GM21390 (cell line): ENCODE measurements around the gene HUWE1.

ENCODE experiments used
- ATAC-seq: cut with Tn5 transposase; IDR thresholded peaks from one replicate; pipeline ENCODE4 v1.9.1; 2021; ENCODE audit not compliant: unreplicated experiment

The HUWE1 gene

GRCh38 chrX:53622431-53622830 is 64.1 kb downstream of the HUWE1 start:
- no peak for ATAC-seq

DNA sequence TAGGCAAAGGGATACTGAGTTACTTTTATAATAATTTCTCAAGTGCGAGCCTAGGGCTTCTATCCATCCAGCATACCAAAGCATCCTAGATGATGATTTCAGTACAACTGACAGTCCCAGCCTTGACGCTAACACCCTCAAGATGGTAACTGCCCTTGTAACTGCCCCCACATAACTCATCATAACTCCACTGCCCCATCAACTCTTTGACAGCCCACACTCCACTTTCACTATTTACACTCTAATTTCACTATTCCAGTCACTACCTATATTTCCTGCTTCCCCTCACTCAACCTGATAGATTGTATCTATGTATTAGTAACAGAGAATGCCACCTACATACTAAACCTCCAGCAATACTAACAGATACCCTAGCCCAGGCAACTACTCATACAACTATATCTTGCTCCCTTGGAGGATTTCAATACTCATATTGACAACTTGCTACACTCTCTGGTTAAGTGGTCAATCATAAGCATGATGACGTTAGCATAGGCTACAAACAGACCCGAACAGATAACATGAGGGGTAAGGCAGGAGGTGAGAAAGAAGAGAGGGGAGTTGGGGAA is 65.0 kb downstream of the HUWE1 start:
- no peak for ATAC-seq

GRCh38 chrX:53616946-53617345 is 69.6 kb downstream of the HUWE1 start:
- ATAC-seq: no peak

- ATAC-seq: no peak
Observed at GRCh38 chrX:53606456-53606855, 80.1 kb downstream of the HUWE1 start.

- no peak for ATAC-seq
Observed at GRCh38 chrX:53605004-53605403, 81.5 kb downstream of the HUWE1 start.

DNA sequence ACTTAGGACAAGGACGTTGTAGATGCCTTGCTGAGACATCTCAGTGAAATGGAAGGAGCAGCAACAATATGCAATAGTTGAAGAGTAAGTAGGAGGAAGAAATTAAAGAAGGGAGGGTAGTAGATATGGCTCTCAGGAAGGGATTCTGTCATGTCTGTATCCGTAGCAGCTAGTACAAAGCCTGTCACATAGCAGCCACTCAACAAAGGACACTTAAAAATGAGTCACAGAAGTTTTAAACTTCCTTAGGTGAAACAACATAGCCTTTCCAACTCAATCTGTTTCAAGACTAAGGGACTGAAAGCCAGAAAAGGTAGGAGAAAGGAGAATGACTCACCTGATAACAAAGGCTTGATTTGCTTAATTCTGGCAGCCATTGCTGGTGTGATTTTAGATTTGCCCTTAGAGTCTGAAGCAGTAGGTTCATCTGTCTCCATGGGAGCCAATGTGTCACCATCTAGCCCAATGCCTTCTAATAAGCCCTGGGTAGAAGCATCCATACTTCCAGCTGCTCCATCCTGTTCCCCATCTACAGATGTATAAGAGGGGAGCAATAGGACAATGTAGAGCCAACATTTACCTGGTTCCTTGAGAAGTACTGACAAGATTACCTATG is 86.6 kb downstream of the HUWE1 start:
- ATAC-seq: no peak

- no peak for ATAC-seq
Observed at GRCh38 chrX:53598169-53598568, 88.3 kb downstream of the HUWE1 start.

- no peak for ATAC-seq
Observed at GRCh38 chrX:53595266-53595810, 91.2 kb downstream of the HUWE1 start.

GRCh38 chrX:53594354-53594753 is 92.2 kb downstream of the HUWE1 start:
- no peak for ATAC-seq

GRCh38 chrX:53587795-53588420 is 98.6 kb downstream of the HUWE1 start:
- no peak for ATAC-seq

DNA sequence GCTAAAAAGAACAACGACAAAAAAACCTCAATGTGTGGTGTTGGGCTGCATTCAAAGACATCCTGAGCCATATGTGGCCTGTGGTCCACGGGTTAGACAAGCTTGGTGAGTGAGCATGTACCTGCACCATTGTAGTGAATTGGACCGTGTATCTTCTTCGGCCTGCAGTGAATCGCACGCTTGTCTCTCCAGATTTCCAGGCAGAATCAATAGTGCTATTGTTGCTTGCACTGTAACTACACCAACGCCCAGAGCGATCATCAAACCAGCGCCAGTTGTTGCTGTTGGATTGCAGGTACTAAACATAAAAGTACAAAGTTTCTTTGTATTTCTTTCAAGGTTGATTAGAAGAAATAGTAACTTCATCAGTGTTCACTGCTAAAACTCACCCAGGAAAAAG is 101.6 kb downstream of the HUWE1 start:
- ATAC-seq: no peak

- no peak for ATAC-seq
Observed at GRCh38 chrX:53583571-53583970, 102.9 kb downstream of the HUWE1 start.

DNA sequence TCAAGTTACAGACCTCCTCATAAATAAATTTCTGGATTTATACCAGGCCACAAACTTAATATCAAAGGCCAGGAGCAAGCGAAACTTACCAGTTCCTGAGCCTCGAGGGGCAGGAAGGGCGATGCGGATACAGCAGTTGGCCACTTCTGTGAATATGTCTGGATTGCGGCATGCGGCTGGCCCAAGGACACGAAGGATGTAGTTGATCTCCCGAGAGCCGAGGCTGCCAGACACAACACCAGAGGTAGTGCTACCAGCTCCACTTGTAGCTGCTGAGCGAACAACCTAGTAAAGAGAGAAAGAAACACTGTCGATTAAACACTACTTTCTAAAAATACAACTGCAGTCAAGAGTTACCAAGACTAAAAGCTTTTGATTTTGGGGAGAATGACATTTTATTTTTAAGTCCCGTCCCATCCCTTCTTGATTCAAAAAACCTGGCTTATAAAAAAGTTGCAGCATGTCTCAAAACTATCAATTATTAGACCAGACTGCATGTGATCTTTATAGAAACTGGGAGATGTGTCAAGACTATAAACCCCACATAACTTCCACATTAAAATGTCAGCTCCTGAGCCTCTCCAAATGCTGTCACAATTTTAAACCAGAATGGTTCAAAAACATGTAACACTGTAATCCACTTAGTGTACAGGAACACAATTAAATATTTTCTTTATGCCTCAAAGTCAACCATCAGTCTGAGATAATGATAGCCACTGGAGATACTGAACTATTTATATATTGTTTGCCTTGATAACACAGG is 105.6 kb downstream of the HUWE1 start:
- no peak for ATAC-seq

- ATAC-seq: no peak
Observed at GRCh38 chrX:53571494-53571893, 115.0 kb downstream of the HUWE1 start.

DNA sequence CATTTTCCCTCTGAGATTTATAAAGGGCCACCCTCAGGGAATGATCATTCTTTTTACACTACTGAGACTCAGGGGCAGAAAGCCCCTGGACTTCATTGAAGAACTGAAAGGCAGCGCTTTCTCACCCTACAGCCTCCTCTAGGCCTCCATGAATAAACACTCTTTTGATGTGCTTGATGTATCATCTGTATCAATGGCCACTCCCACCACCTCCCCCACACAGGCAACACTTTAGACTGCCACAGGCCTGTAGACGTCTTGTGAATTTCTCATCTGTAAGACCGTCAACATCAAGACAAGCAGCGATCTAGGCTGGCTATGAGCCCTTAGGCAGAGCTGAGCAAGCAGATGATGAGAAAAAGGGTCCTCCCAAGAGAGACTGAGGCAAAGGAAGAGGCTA is 123.2 kb downstream of the HUWE1 start:
- no peak for ATAC-seq

- no peak for ATAC-seq
Observed at GRCh38 chrX:53561912-53562311, 124.6 kb downstream of the HUWE1 start.

- ATAC-seq: no peak
Observed at GRCh38 chrX:53558646-53559045, 127.9 kb downstream of the HUWE1 start.

GRCh38 chrX:53556868-53557267 is 129.7 kb downstream of the HUWE1 start:
- no peak for ATAC-seq

GRCh38 chrX:53550756-53551463 is 135.6 kb downstream of the HUWE1 start:
- no peak for ATAC-seq

DNA sequence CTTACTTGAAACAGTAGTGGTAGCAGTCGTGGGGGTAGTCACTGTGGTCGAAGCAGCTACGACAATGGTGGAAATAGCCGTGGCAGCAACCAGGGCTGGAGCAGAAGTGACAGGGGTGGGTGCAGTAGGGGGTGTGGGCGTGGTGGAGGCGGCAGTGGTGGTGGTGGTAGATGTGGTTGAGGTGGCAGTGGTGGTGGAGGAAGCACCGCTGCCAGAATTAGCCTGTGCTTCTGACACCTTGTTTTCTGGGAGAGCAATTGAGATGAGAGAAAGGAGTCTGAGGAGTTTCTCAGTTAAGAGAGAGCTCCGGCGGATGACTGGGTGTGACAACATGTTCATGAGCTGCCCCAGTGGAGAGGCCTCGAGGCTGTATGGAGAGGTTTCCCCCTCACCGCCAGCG is 138.9 kb downstream of the HUWE1 start:
- ATAC-seq: no peak

- ATAC-seq: no peak
Observed at GRCh38 chrX:53544936-53545335, 141.6 kb downstream of the HUWE1 start.
